OCI-LY3 (cell line): ENCODE measurements around the gene CD248.

Source experiments
- H2AFZ ChIP-seq: fragments of 200-600, 300-600 bp; shearing (Covaris generic); 2 replicates; pipeline ENCODE4 v1.6.0; 2014; ENCODE audit warnings: antibody characterized with exemption, low read depth, low read length
- H3K27ac ChIP-seq: fragments of 200-600, 300-600 bp; sonication (generic); 2 replicates; pipeline ENCODE4 v1.5.1; 2014; ENCODE audit warnings: mild to moderate bottlenecking, low read length, moderate library complexity, mixed read lengths
- H3K27me3 ChIP-seq: fragments of 200-600, 300-600 bp; sonication (generic); 2 replicates; pipeline ENCODE4 v1.6.1; 2014; ENCODE audit warnings: low read depth, low read length, mixed read lengths
- H3K36me3 ChIP-seq: fragments of 200-600, 300-600 bp; sonication (generic); replicated peaks from 2 replicates; pipeline ENCODE3; 2014; ENCODE audit warnings: low read depth, low read length, mixed read lengths
- H3K4me1 ChIP-seq: fragments of 300-600, 200-600 bp; sonication (generic); 2 replicates; pipeline ENCODE4 v1.6.1; 2014; ENCODE audit warnings: low read length, mixed read lengths
- H3K4me2 ChIP-seq: fragments of 200-600, 300-600 bp; sonication (generic); 2 replicates; pipeline ENCODE4 v1.6.1; 2014; ENCODE audit warnings: low read length, mixed read lengths
- H3K4me3 ChIP-seq: fragments of 300-600, 200-600 bp; sonication (generic); 2 replicates; pipeline ENCODE4 v1.5.1; 2014; ENCODE audit warnings: antibody characterized with exemption, mild to moderate bottlenecking, low read length, moderate library complexity
- H3K79me2 ChIP-seq: fragments of 300-600, 200-600 bp; shearing (Covaris generic); 2 replicates; pipeline ENCODE4 v1.6.1; 2014; ENCODE audit warnings: mild to moderate bottlenecking, low read length, mixed read lengths
- H3K9ac ChIP-seq: fragments of 300-600, 200-600 bp; shearing (Covaris generic); 2 replicates; pipeline ENCODE4 v1.6.0; 2014; ENCODE audit warnings: mild to moderate bottlenecking, low read length, moderate library complexity
- H3K9me3 ChIP-seq: fragments of 200-600, 300-600 bp; shearing (Covaris generic); 2 replicates; pipeline ENCODE4 v1.6.1; 2014; ENCODE audit warnings: low read length, mixed read lengths; ENCODE audit not compliant: insufficient read depth
- H4K20me1 ChIP-seq: fragments of 200-600, 300-600 bp; sonication (generic); 2 replicates; pipeline ENCODE4 v1.6.1; 2016; ENCODE audit warnings: low read length, mixed read lengths; ENCODE audit not compliant: insufficient read depth
- EZH2phosphoT487 ChIP-seq: fragments of 200-600 bp; shearing (Covaris generic); IDR thresholded peaks from 2 replicates; pipeline ENCODE4 v1.6.1; 2018; ENCODE audit warnings: antibody characterized with exemption, mixed run types, low read depth
- TF ChIP-seq, protein P1 (sequence below): fragments of 200-600, 300-600 bp; sonication (generic); IDR thresholded peaks from 2 replicates; pipeline ENCODE4 v1.5.1; 2014; ENCODE audit warnings: antibody characterized with exemption, low read length, low read depth

The CD248 gene

GRCh38 chr11:66310324-66310723 lies 6.5 kb downstream of the CD248 start:
- Histone ChIP-seq H3K4me2 (no peak overlapping the region), H3K4me1 (no peaks in the 10 kb centered on the region), H3K27me3 (peaks cover 3% of the 10 kb centered on the region; the same call in 1 of the 2 replicates), H3K9me3 (no peaks in the 10 kb centered on the region), H3K4me3 (no peak overlapping the region), H4K20me1 (no peaks in the 10 kb centered on the region), H3K79me2 (no peaks in the 10 kb centered on the region), H2AFZ (no peak overlapping the region), H3K27ac (no peak overlapping the region), H3K9ac (no peak overlapping the region), H3K36me3 (no peaks in the 10 kb centered on the region)
- TF ChIP-seq, protein P1, sequence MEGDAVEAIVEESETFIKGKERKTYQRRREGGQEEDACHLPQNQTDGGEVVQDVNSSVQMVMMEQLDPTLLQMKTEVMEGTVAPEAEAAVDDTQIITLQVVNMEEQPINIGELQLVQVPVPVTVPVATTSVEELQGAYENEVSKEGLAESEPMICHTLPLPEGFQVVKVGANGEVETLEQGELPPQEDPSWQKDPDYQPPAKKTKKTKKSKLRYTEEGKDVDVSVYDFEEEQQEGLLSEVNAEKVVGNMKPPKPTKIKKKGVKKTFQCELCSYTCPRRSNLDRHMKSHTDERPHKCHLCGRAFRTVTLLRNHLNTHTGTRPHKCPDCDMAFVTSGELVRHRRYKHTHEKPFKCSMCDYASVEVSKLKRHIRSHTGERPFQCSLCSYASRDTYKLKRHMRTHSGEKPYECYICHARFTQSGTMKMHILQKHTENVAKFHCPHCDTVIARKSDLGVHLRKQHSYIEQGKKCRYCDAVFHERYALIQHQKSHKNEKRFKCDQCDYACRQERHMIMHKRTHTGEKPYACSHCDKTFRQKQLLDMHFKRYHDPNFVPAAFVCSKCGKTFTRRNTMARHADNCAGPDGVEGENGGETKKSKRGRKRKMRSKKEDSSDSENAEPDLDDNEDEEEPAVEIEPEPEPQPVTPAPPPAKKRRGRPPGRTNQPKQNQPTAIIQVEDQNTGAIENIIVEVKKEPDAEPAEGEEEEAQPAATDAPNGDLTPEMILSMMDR, result no peak
- no peak for TF ChIP-seq EZH2phosphoT487

GRCh38 chr11:66309475-66309874 lies 7.4 kb downstream of the CD248 start:
- no peak overlapping the region for H3K9ac ChIP-seq
- H4K20me1 ChIP-seq, result no peaks in the 10 kb centered on the region
- no peak overlapping the region for H3K27ac ChIP-seq
- H3K4me2 ChIP-seq, result no peak overlapping the region
- no peak for TF ChIP-seq EZH2phosphoT487
- TF ChIP-seq, protein P1, result no peak
- no peak overlapping the region for H3K4me3 ChIP-seq
- no peaks in the 10 kb centered on the region for H3K9me3 ChIP-seq
- H3K36me3 ChIP-seq, result no peaks in the 10 kb centered on the region
- H3K27me3 ChIP-seq, result peaks cover 3% of the 10 kb centered on the region; the same call in 1 of the 2 replicates
- no peak overlapping the region for H2AFZ ChIP-seq
- H3K4me1 ChIP-seq, result no peaks in the 10 kb centered on the region
- no peaks in the 10 kb centered on the region for H3K79me2 ChIP-seq

GRCh38 chr11:66302656-66303055 lies 14.2 kb downstream of the CD248 start:
- Histone ChIP-seq H3K27me3 (peaks cover 3% of the 10 kb centered on the region; the same call in 1 of the 2 replicates), H3K27ac (no peak overlapping the region), H3K9me3 (no peaks in the 10 kb centered on the region), H3K4me1 (peaks cover 1% of the 10 kb centered on the region; the same call in 1 of the 2 replicates), H3K36me3 (no peaks in the 10 kb centered on the region), H4K20me1 (no peaks in the 10 kb centered on the region), H2AFZ (no peak overlapping the region), H3K79me2 (no peaks in the 10 kb centered on the region), H3K9ac (no peak overlapping the region), H3K4me2 (no peak overlapping the region), H3K4me3 (no peak overlapping the region)
- TF ChIP-seq EZH2phosphoT487, result no peak
- TF ChIP-seq, protein P1, result no peak

DNA sequence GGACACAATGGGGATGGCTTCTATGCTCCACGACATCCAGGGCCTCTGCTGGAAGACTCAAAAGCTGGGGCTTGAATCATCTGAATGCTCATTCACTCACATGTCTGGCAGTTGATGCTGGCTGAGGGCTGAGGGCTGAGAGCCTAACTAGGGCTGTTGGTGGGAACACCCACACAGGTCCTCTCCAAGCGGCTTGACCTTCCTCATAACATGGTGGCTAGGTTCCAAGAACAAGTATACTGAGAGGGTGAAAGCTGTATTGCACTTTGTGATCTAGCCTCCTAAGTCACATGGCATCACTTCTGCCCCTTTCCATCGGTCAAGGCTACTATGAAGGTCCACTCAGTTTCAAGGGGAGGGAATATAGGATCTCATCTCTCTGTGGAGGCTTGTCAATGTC lies 17.7 kb downstream of the CD248 start:
- H4K20me1 ChIP-seq, result no peaks in the 10 kb centered on the region
- no peak overlapping the region for H2AFZ ChIP-seq
- H3K4me3 ChIP-seq, result no peak overlapping the region
- H3K27ac ChIP-seq, result no peak overlapping the region
- no peaks in the 10 kb centered on the region for H3K36me3 ChIP-seq
- H3K4me2 ChIP-seq, result no peak overlapping the region
- no peaks in the 10 kb centered on the region for H3K27me3 ChIP-seq
- peaks cover 5% of the 10 kb centered on the region for H3K4me1 ChIP-seq
- no peaks in the 10 kb centered on the region for H3K9me3 ChIP-seq
- no peaks in the 10 kb centered on the region for H3K79me2 ChIP-seq
- TF ChIP-seq EZH2phosphoT487, result no peak
- TF ChIP-seq, protein P1, result no peak
- H3K9ac ChIP-seq, result no peak overlapping the region
